Eye (tissue), 1 donor: ENCODE results near the gene WDFY3.

ENCODE experiments used
- DNase-seq: peaks from one replicate; pipeline ENCODE4 v3.0.0-alpha.2; 2015

The WDFY3 gene, protein sequence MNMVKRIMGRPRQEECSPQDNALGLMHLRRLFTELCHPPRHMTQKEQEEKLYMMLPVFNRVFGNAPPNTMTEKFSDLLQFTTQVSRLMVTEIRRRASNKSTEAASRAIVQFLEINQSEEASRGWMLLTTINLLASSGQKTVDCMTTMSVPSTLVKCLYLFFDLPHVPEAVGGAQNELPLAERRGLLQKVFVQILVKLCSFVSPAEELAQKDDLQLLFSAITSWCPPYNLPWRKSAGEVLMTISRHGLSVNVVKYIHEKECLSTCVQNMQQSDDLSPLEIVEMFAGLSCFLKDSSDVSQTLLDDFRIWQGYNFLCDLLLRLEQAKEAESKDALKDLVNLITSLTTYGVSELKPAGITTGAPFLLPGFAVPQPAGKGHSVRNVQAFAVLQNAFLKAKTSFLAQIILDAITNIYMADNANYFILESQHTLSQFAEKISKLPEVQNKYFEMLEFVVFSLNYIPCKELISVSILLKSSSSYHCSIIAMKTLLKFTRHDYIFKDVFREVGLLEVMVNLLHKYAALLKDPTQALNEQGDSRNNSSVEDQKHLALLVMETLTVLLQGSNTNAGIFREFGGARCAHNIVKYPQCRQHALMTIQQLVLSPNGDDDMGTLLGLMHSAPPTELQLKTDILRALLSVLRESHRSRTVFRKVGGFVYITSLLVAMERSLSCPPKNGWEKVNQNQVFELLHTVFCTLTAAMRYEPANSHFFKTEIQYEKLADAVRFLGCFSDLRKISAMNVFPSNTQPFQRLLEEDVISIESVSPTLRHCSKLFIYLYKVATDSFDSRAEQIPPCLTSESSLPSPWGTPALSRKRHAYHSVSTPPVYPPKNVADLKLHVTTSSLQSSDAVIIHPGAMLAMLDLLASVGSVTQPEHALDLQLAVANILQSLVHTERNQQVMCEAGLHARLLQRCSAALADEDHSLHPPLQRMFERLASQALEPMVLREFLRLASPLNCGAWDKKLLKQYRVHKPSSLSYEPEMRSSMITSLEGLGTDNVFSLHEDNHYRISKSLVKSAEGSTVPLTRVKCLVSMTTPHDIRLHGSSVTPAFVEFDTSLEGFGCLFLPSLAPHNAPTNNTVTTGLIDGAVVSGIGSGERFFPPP (N-terminal part only)

DNA sequence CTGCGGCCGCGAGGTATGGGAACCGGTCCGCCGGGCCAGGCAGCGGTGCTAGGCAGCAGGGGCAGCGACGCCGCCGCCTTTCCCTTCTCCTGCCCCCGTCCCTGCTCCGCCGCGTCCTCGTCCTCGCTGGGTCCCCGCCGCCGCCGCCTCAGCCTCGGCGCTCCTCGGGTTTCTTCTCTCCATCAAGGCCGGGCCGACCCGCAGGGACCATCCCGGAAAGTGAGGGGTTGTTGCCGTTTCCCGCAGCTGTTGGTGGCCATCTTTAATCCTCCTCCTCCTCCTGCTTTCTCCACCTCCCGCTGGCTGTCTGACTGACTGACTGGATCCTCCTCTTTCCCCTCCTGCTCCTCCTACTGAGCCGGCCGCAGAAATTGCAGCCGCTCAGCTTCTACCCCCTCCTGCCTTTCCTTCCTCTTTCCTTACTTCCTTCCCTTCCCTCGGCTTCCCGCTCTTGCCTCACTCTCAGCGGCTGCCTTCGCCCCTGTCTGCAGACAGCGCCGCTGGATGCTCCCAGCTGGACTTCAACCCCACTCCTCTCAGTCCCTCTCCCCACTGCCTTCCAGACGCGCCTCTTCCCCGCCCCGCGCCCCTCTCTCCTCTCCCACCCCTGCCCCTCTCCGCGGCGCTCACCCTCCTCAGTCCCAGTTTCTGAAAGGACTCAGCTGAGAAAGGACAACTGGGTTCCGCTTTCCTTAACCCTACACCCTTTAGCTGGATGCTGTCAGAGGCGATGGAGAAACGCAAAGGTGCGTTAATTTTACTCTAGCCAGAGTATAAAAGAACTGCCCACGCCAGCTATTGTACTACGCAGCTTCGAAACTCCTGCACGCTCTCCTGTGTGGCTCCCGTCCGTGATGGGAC is at the start of gene WDFY3:
TSS of gene WDFY3 (minus strand) at position 309 of the 861 bp plus-strand sequence. CDS start 106,099 bp downstream, outside the sequence.
- DNase-seq, result peak; percentile 96

DNA sequence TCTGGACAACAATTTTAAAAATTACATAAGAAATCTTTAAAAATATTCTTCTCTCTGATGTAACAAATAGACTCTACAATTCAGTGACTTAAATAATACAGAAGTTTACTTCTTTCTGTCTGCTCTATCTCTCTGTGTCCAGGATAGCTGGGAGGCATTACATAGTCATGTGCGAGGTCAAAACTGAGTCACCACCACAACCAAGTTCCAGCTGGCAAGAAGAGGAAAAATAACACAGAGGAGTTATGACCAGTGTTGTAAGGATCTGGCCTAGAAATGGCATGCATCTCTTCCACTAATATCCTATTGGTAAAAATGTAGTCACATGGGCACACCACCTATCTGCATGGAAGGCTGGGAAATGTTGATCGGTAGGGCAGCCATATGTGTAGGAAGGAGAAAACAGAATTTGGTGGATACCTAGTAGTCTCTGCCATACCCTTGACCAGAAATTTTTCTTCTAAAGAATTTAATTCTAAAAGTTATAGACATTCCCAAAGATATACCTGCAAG is 39.4 kb upstream of the WDFY3 start:
- DNase-seq, result no peak

DNA sequence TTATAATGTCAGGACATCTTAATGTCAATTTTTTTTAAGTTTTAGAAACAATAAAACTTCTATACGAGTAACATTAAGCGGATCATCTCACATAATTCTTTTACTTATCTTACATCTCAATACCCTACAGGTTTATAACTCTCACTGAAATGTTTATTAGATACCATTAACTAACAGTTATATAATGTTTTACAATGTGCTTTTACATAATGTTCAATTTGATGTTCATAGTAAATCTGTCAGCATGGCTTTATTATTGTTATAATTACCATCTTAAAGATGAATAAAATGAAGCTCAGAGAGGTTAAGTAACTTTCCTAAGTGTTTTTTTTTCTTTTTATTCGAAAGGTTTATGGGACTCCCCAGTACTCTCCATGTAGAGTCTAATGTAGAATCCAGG is 33.9 kb upstream of the WDFY3 start:
- no peak for DNase-seq

DNA sequence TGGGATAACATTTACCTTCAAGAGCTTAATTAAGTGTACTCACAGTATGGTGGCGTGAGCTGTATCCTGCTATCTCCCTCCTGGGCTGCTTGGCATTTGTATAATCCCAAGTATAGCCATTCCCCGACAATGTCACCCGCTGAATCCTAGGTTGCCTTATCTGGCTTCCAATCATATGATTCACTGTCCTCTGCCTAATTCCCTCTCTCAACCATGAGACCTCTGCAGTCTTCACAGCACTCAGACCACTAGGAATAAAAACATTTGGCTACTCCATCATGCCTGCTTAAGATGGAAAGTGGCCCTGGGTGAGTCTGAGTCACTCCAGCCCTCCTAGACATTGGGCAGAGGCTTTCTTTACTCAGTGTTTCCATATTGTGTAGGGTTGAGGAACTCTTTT is 28.9 kb upstream of the WDFY3 start:
- DNase-seq, result no peak

DNA sequence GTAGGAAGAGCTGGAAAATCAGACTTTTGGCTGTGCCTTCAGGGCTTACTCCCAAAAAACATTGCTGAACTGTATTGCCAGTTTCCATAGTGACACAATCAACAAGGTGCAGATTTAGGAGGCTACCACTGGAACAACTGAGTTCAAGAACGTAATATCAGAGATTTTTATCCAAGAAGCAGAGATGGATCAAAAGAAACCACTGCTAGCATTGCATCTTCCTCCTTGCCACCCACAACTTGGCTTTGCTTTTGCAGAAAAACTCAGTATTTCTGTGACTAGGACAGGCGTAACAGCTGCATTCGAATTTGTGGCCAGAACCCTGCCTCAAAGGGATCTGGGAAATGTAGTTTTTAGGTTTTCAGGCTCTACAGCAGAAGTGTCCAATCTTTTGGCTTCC is 27.8 kb upstream of the WDFY3 start:
- DNase-seq, result no peak

DNA sequence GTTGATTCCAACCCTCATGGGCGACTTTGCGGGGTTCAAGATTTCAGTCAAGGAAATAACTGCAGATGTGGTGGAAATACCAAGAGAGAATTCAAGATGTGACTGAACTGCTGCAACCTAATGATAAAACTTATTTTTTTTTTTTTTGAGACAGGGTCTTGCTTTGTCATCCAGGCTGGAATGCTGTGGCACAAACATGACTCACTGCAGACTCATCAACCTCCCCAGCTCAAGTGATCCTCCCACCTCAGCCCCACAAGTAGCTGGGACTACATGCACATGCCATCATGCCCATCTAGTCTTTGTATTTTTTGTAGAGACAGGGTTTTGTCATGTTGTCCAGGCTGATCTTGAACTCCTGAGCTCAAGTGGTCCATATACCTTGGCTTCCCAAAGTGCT is 19.5 kb upstream of the WDFY3 start:
- no peak for DNase-seq

DNA sequence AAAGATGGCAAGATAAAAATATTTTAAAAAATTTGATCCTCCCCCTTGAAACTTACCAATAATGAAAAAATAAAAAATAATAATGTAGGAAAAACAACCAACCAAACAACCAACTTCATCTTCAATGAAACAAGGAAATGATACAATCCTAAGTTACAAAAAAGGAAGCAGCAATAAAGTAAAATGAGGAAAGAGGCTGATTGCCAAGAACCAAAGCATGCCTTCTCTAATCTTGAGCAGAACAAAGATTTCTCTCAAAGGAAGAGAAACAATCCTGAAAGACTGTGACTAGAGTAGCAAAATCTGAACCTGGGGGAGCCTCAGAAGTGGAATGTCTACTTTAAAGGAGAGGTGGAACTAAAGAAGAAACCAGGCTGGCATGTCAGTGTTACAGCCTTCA is 10.9 kb upstream of the WDFY3 start:
- no peak for DNase-seq

DNA sequence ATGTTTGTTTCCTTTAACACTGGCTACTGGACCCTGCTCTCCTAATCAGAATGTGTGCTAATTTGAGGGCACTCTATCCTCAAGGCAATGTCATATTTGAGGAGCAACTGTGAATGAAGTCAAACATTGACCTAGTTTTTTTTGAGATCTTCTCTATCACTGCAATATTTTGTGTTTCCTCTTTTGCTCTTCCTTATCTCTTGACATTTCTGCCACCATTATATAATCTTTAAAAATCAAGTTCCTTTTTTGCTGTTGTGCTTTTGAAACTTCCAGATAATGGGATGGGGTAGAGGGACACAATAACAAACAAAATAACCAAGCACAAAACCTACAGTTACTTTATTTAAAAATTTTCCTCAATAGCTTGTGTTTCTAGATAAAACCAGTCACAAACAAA is 7.4 kb upstream of the WDFY3 start:
- DNase-seq, result no peak

DNA sequence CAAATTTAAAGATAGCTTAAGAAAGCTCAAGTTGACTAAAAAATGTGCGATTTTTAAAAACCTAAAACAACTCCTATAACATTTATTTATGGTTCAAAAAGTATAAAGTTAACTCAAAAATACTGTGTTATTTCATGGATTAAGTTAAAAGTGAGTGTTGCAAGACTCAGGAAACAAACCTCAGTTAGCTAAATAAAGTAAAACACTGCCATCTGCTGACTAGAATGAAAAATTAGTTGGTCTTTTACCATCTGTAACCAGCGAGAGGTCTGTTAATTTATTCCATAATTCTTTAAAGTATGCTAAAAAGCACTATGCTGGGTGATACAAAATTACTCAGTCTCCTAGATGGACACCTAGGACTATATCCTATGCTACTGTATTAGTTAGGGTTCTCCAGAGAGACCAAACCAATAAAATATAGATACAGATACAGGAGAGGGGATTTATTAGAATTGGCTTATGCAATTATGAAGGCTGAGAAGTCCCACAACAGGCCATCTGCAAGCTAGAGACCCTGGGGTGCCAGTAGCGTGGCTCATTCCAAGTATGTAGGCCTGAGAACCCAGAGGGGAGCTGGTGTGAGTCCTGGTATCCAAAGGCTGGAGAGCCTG is 4.9 kb upstream of the WDFY3 start:
- peak; percentile 75 for DNase-seq

DNA sequence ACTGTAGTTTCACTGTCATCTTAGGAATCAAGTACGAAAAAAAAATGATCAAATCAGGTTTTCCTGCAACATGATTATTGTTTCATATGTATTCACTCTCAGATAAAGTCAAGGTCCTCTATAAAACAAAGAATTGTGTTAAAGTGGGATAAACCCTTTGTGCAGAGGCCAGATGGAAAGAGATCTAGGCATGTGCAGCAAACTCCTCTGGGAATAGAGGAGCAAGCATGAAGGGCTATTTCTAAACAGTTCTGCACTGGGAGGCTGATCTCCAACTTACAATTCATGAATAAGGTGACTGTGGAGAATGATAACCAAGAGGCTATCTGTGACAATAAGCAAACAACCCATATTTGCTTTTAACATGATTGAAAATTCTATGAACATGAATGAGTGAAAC is 2.4 kb upstream of the WDFY3 start:
- DNase-seq, result peak; percentile 60

DNA sequence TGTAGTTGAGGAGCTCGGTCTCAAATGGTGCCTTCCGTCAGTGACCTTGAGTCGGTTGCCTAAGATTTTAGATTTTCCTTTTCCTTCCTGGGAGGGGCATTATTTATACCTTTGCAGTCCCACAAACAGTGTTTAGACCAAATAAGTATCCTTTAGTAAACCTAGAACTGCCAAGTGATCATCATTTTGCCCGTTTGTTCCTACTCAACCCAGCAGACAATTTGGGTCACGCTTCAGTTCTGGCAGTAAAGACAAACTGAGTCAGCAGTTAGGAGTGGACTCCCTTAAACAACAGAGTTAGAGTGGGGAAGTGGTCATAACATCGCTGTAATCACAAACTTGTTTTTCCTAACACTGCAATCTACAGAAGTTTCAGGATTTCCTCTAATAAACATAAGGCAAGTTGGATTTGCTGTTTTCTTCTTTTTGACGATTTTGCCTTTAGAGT is 777 bp upstream of the WDFY3 start:
- DNase-seq, result no peak

DNA sequence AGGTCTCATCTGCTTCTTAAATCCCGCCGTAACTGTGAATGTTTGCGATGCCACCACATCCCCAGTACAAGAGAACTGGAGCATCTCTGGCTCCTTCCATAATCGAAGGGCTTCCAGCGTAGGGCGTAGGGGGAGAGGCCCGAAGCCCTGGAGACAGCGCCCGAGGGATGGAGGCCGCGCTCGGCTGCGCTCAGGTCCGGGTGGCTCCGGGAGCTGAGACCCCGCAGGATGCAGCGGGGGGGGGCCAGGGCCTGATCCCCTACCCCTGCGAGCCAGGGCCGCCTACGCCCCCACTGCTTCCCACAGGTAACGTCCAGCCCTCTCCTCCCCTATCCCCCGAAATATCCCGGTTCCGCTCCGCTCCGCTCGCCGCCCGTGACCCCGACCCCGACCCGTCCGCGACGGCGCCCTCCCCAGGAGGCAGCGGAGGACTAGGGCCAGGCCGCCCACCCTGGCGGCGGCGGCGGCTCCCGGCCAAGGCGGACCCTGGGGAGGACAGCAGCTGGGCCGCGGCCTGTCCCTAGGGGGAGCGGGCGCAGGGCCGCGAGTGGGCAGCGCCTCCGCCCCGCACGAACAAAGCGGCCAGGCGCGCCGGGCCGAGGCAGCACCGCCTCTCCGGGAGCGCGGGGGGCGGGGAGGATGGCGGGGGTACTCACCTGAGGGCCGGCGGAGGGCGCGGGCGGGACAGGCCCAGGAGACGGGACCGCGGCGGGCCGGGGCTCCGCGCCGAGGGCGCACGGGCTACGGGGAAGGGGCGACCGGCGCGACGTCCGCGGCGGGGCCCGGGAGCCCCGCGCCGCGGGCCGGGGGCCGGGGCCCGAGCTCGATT is 723 bp downstream of the WDFY3 start:
- peak; percentile 85 for DNase-seq

DNA sequence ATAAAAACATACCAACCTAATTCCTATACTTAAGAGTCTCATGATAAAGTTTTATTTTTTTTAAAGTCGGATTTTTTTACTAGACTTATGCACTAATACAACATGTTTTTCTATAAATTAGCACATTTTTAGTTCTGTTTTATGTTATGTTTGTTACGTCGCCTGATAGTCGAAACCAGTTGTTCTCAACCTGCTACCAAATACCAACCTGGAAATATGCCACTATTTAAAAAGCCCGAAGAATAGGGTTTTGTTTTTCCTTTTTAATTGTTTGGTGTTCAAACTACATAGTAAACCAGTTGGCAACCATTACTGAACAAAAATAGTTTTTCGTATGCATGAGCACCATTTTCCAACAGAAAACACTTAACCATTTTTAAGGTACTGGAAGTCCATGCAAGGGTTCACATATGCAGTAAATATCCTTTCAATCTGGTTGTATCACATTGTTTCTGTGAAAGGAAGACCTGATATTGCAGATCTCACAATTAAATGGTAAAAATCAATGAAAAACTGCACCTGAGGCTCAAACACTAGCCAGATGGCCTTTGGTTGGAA is 1.4 kb downstream of the WDFY3 start:
- no peak for DNase-seq

DNA sequence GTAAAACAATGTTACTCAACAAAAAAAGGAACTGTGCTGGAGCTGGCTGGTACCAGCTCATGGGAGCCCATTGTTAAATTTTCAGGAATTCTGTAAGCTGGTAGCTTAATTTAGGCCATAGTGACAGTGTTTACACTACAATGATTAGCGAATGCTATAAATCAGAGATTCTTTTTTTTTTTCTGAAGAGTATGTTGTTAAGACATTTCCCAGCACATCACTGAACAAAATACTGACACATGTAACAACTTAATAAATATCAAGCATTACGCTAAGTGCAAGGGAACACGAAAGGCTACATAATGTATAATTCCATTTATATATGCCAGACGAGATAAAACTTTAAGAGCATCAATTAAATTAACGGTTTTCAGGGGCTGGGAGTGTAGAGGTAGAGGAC is 4.4 kb downstream of the WDFY3 start:
- no peak for DNase-seq

DNA sequence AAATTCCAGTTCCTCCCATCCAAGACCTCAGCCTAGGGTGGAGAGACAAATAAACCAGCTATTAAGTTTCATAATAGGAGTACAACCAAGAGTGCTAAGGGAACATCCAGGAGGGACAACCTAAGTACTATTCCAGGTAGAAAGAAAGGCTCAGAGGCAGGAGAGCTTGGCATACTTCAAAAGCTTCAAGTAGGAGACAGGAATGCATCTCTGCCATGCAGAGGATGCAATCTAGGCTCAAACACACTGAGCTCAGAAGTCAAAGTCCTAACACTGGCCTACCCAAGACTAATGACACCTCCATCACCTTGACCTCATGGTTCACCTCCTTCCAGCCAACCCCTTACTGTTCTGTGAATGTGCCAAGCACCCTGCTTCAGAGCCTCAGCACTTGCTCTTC is 8.1 kb downstream of the WDFY3 start:
- DNase-seq, result no peak

DNA sequence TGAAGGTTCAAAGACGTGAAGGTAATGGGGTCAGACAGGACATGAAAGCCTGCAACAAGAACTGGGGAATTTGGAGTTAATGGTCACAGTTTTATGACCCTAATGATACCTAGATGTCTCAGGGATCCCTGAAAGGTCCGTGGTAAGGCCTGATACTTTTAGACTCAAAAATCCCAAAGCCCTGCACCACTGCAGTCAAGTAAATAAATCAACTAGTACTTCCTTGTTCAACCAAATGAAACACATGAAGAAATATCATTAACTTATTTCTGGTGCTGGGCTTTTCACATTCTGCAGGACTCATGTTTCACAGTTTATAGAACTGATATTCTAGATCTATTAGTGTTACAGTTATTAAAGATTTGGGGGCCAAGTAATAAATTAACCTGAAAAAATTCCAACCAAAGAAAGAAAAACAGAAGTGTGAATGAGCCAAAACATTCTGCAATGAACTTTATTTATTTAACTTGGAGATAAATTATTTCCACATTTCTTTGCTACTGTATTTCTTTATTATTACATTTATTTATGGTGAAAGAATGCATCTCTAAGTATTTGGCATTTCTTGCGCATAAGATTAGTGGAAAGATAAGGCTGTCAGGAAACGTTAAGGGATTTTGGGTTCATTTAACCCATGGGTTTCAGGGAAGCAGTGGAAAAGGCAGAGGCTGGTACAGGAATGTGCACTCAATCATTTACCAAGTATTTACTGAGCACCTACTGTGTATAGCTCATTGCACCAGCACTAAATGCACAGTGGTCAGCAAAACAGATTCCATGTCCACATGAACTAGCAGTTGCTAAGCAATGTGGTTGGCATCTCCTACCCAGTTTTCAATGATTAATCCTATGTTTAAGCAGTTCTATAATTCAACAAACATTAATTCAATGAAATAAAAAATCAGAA is 8.7 kb downstream of the WDFY3 start:
- DNase-seq, result no peak

DNA sequence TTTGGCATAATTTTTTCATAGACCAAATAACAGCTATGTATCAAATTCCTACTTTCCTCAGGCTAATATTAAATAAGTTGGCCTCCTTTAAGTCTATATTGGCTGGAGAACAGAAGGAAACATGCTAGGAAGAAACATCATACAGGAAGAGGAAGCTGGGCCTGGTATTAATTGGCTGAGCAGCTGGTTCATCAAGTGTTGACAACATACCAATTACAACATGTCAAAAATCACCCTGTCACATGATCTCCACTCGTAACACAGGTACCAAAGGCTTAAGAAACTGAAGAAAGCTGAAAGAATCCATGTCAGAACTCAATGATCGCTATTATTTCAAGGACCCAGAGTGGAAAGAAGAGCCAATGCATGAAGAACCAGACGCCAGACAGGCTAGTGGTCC is 10.5 kb downstream of the WDFY3 start:
- DNase-seq, result no peak

DNA sequence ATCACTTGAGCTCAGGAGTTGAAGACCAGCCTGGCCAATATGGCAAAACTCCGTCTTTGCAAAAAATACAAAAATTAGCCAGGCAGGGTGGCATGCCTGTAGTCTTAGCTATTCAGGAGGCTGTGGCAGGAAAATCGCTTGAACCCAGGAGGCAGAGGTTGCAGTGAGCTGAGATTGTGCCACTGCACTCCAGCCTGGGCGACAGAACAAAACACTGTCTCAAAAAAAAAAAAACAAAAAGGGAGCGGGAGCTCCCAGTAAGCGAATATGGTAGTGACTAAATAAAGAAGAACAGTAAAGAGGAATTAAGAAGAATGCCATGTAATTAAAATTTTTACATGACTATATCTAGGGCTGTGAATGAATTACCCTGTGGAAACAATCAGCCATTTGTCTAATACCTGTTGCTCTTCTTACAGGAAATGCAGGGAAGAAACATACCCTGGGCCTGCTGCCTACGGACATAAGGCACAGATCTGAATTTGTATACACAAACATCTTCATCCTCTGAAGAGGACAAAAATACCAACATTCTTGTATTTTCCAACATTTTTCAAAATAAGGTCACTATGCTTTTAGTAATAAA is 11.4 kb downstream of the WDFY3 start:
- no peak for DNase-seq

DNA sequence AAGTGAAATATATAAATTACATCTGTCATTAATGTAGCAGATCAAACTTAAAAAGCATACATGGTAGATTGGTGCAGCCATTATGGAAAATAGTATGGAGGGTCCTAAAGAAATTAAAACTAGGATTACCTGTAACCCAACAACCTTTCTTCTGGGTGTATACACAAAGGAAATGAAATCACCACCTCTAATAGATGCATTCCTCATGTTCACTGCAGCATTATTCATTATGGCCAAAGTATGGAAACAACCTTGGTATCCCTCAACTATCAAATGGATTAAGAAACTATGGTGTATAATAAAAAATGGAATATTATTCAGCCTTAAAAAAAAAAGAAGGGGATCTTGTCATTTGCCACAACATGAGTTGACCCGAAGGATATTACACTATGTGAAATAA is 13.7 kb downstream of the WDFY3 start:
- DNase-seq, result no peak
